Sigmoid colon (tissue), 4 donors: ENCODE results near the gene PKN1.

Experiments
- POLR2A ChIP-seq, 2 donors: fragments of 450-650 bp; IDR thresholded peaks; one replicate each; pipeline ENCODE4 v1.6.1; 2016; ENCODE audit warnings: antibody characterized with exemption in 2 of 2, mild to moderate bottlenecking in 2 of 2, moderate library complexity in 2 of 2
- POLR2AphosphoS5 ChIP-seq, 4 donors: sonication (generic); formaldehyde crosslinking; IDR thresholded peaks; one replicate each; pipeline ENCODE4 v1.6.1; 2017; ENCODE audit warnings: antibody characterized with exemption in 4 of 4

- TF ChIP-seq POLR2AphosphoS5 (IDR thresholded peaks at IDR 0.05) (no peak), POLR2A (IDR thresholded peaks at IDR 0.05) (no peak)
Measured at GRCh38 chr19:14414926-14415690, 18.0 kb upstream of the PKN1 start.
